KMS-11 (cell line): ENCODE data around the gene IL22RA2.

ENCODE experiments used
- H2AFZ ChIP-seq: fragments of 200-600 bp; sonication (generic); 2 replicates; pipeline ENCODE4 v1.6.1; 2016; ENCODE audit warnings: antibody characterized with exemption, mixed run types, low read depth
- H3K27ac ChIP-seq: fragments of 200-600 bp; sonication (generic); 2 replicates; pipeline ENCODE4 v1.6.1; 2016; ENCODE audit warnings: mild to moderate bottlenecking, mixed run types
- H3K27me3 ChIP-seq: fragments of 200-600 bp; sonication (generic); 2 replicates; pipeline ENCODE4 v1.6.1; 2017; ENCODE audit warnings: mild to moderate bottlenecking, low read depth, mixed run types, moderate library complexity; ENCODE audit not compliant: insufficient read depth
- H3K36me3 ChIP-seq: fragments of 200-600 bp; sonication (generic); 2 replicates; pipeline ENCODE4 v1.6.1; 2017; ENCODE audit warnings: mild to moderate bottlenecking, mixed run types; ENCODE audit not compliant: insufficient read depth
- H3K4me1 ChIP-seq: fragments of 200-600 bp; sonication (generic); 2 replicates; pipeline ENCODE4 v1.6.1; 2016; ENCODE audit warnings: mild to moderate bottlenecking, low read depth, mixed run types; ENCODE audit not compliant: poor library complexity, severe bottlenecking
- H3K4me2 ChIP-seq: fragments of 200-600 bp; sonication (generic); 2 replicates; pipeline ENCODE4 v1.7.0; 2016; ENCODE audit warnings: mild to moderate bottlenecking, mixed run types
- H3K4me3 ChIP-seq: fragments of 200-600 bp; sonication (generic); IDR thresholded peaks from 2 replicates; pipeline ENCODE4 v1.6.1; 2017; ENCODE audit warnings: low read depth, low read length, mixed read lengths; ENCODE audit not compliant: insufficient read depth
- H3K79me2 ChIP-seq: fragments of 200-600 bp; sonication (generic); 2 replicates; pipeline ENCODE4 v1.6.1; 2016; ENCODE audit warnings: low read depth, mixed run types; ENCODE audit not compliant: insufficient read depth
- H3K9ac ChIP-seq: fragments of 200-600 bp; sonication (generic); 2 replicates; pipeline ENCODE4 v1.6.1; 2016; ENCODE audit warnings: mild to moderate bottlenecking, mixed run types
- H4K20me1 ChIP-seq: fragments of 200-600 bp; sonication (generic); 2 replicates; pipeline ENCODE4 v1.6.1; 2016; ENCODE audit warnings: mild to moderate bottlenecking, mixed run types; ENCODE audit not compliant: insufficient read depth
- TF ChIP-seq, protein P1 (sequence below): fragments of 200-600 bp; sonication (generic); conservative IDR thresholded peaks from 2 replicates; pipeline ENCODE4 v1.6.1; 2017; ENCODE audit warnings: low read depth, mild to moderate bottlenecking, antibody characterized with exemption, low read length, moderate library complexity, mixed read lengths

IL22RA2 gene

DNA sequence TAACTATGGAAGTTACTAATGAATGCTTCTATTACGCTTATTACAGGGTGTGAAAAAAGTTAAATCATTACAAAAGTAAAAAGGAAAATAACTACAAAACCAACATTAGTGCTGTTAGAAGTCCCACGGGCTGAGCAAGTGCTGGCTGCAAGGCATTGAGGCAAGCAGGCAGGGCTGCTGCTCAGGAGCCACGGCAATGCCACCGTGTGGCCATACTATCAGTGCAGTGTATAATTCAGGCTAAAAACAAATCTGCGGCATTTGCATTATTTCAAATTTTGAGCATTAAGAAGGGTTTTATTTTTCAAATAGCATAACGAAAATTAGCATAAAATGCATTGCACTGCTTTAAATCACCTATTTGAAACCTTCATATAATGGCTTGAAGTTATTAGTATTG is 28.6 kb upstream of the IL22RA2 start:
- Histone ChIP-seq H3K4me3 (no peak overlapping the region), H4K20me1 (no peaks in the 10 kb centered on the region), H3K36me3 (no peaks in the 10 kb centered on the region; the same call in 1 of the 2 replicates), H3K79me2 (no peaks in the 10 kb centered on the region), H3K9ac (no peak overlapping the region), H3K27ac (no peak overlapping the region), H2AFZ (no peak overlapping the region), H3K27me3 (no peaks in the 10 kb centered on the region), H3K4me2 (no peak overlapping the region), H3K4me1 (no peaks in the 10 kb centered on the region)
- TF ChIP-seq, protein P1, sequence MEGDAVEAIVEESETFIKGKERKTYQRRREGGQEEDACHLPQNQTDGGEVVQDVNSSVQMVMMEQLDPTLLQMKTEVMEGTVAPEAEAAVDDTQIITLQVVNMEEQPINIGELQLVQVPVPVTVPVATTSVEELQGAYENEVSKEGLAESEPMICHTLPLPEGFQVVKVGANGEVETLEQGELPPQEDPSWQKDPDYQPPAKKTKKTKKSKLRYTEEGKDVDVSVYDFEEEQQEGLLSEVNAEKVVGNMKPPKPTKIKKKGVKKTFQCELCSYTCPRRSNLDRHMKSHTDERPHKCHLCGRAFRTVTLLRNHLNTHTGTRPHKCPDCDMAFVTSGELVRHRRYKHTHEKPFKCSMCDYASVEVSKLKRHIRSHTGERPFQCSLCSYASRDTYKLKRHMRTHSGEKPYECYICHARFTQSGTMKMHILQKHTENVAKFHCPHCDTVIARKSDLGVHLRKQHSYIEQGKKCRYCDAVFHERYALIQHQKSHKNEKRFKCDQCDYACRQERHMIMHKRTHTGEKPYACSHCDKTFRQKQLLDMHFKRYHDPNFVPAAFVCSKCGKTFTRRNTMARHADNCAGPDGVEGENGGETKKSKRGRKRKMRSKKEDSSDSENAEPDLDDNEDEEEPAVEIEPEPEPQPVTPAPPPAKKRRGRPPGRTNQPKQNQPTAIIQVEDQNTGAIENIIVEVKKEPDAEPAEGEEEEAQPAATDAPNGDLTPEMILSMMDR = no peak

- Histone ChIP-seq H3K4me1 (no peaks in the 10 kb centered on the region), H3K36me3 (no peaks in the 10 kb centered on the region; the same call in 1 of the 2 replicates), H3K79me2 (no peaks in the 10 kb centered on the region), H3K9ac (no peak overlapping the region), H2AFZ (no peak overlapping the region), H3K27ac (no peak overlapping the region), H4K20me1 (no peaks in the 10 kb centered on the region), H3K27me3 (no peaks in the 10 kb centered on the region), H3K4me3 (no peak overlapping the region), H3K4me2 (no peak overlapping the region)
- TF ChIP-seq, protein P1 = no peak
These were observed 27.6 kb upstream of the IL22RA2 start for GRCh38 chr6:137201006-137201405.

DNA sequence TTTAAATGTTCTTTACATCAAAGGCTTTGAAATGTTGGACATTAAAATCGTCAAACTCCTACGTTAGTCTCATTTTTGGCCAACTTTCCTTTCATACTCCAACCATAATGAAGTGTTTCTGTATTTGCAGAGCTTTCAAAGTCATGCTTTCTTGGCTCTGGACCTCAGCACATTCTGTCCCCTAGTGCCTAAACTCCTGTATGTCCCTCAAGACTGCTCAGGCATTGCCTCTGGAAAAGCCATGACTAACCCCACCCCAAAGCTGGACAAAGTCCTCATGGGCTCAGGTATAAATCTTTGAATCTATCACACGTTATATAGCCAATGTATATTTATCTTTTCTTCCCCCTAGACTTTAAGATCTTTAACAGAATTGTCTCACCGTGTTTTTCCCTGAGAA is 26.8 kb upstream of the IL22RA2 start:
- H3K4me2 ChIP-seq = no peak overlapping the region
- H3K79me2 ChIP-seq = no peaks in the 10 kb centered on the region
- no peaks in the 10 kb centered on the region for H4K20me1 ChIP-seq
- H3K36me3 ChIP-seq = no peaks in the 10 kb centered on the region; the same call in 1 of the 2 replicates
- no peak overlapping the region for H2AFZ ChIP-seq
- H3K9ac ChIP-seq = no peak overlapping the region
- H3K27me3 ChIP-seq = no peaks in the 10 kb centered on the region
- no peak overlapping the region for H3K27ac ChIP-seq
- H3K4me3 ChIP-seq = no peak overlapping the region
- no peaks in the 10 kb centered on the region for H3K4me1 ChIP-seq
- TF ChIP-seq, protein P1 = no peak

DNA sequence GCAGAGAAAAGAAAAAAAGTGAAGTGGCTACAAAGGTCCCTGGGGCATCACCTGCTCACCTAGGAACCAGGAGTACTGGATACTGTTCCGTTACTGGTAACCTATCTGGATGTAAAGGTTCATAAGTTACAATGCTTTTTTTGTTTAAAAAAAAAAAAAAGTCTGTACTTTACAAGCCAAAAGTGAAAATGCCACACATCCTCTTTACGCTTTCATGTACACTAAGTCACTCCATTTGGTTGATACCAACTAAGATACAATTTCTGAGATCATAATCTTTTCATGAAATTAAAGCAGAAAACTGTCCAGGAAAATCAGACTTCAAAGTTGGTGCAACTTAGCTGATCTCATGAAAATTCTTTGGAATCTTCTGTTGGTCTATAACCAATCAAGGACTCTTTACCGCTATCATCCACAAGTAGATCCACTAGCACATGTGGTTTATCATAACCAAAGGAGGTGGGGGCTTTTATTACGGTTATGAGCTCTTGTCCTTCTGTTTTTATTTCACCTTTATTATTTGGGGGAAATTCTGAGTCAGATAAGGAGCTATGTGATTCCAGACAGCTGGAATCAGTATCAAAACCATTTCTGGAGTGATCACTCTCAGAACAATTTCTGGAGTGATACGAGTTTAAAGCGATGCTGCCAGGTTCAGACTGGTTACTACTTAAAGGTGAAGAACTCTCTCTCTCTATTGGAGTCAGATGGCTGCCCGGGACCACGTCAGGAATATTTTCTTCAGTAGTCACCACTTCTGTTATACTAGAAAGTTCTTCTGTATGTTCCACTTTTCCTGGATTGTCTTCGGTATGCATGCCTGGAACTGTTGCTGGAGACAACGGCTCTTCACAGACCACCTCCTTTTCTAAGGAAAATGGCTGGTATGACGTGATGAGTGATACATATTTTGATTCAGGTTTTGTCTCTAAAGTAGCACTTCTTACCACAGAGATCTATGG is 24.5 kb upstream of the IL22RA2 start:
- Histone ChIP-seq H3K4me3 (no peak overlapping the region), H3K27ac (no peak overlapping the region), H3K9ac (no peak overlapping the region), H2AFZ (no peak overlapping the region), H3K4me2 (no peak overlapping the region), H3K27me3 (no peaks in the 10 kb centered on the region), H3K79me2 (no peaks in the 10 kb centered on the region), H4K20me1 (no peaks in the 10 kb centered on the region), H3K4me1 (no peaks in the 10 kb centered on the region), H3K36me3 (no peaks in the 10 kb centered on the region; the same call in 1 of the 2 replicates)
- TF ChIP-seq, protein P1 = no peak
